Uterus (tissue), 4 donors: ENCODE results near the gene NLGN1. TPM values are rescaled to one million over a fixed set of nuclear protein-coding genes. Genes with fewer than 3 reads are reported as not detected.
"Not testable (repeated sequence)": the region's sequence is repeated elsewhere in the genome, so short reads cannot be mapped to it uniquely, and the experiment has no call there.

Source experiments
- DNase-seq, 2 donors: peaks; one replicate each; pipeline ENCODE4 v3.0.0-alpha.2; 2019 to 2020
- H3K27ac ChIP-seq, 2 donors: fragments of 200-600 bp; sonication (generic); 1 replicate in 1 of 2; 2 replicates in 1 of 2; pipeline ENCODE4 v1.5.1; 2016 to 2018
- H3K27me3 ChIP-seq, 2 donors: fragments of 200-600 bp; sonication (generic); one replicate each; pipeline ENCODE4 v1.5.1; 2018 to 2019; ENCODE audit warnings: control low read depth in 1 of 2
- H3K36me3 ChIP-seq, 2 donors: fragments of 200-600 bp; sonication (generic); one replicate each; pipeline ENCODE4 v1.5.1; 2019; ENCODE audit warnings: control low read depth in 1 of 2
- H3K4me1 ChIP-seq, 2 donors: fragments of 200-600 bp; sonication (generic); one replicate each; pipeline ENCODE4 v1.5.1; 2018 to 2019; ENCODE audit warnings: control low read depth in 1 of 2
- H3K4me3 ChIP-seq, 2 donors: fragments of 200-600 bp; sonication (generic); 1 replicate in 1 of 2; 2 replicates in 1 of 2; pipeline ENCODE4 v1.5.1; 2018 to 2019; ENCODE audit warnings: mild to moderate bottlenecking in 1 of 2
- H3K9me3 ChIP-seq, 2 donors: fragments of 200-600 bp; sonication (generic); one replicate each; pipeline ENCODE4 v1.5.1; 2019; ENCODE audit warnings: control low read depth in 1 of 2
- POLR2A ChIP-seq, 2 donors: fragments of 450-650 bp; IDR thresholded peaks; one replicate each; pipeline ENCODE4 v1.6.1; 2016; ENCODE audit warnings: antibody characterized with exemption in 2 of 2, mild to moderate bottlenecking in 1 of 2, moderate library complexity in 1 of 2
- intact Hi-C: fragments of 100-400 bp; cut with DNase I; formaldehyde crosslinking; loops from one replicate; pipeline ENCODE4 v1.15.1; 2023; ENCODE audit warnings: low total_unique reads
- total RNA-seq, 4 donors: library from RNA; depleted of rRNA in 3 of 4; stranded (reverse); fragments of >200 nt in 3 of 4; gene quantifications; one replicate each; pipeline versions ENCODE4 v1.1.0 to v1.2.4, GENCODE V29; 2014 to 2023
- TF ChIP-seq, protein P1 (sequence below), 4 experiments: fragments of 200-600 bp in 2 of 4; fragments of 450-650 bp in 2 of 4; sonication (generic) in 2 of 4; IDR thresholded peaks; one replicate each; pipeline ENCODE4 v1.5.1; 2016 to 2019; ENCODE audit warnings: antibody characterized with exemption in 4 of 4, mild to moderate bottlenecking in 2 of 4, moderate library complexity in 1 of 4
- donor health status: DM: yes; HTN: yes; CAD: no.

NLGN1 gene
- total RNA-seq, 4 donors from 2014 or later = 3.6 to 44.8 (median 9.8) TPM

DNA sequence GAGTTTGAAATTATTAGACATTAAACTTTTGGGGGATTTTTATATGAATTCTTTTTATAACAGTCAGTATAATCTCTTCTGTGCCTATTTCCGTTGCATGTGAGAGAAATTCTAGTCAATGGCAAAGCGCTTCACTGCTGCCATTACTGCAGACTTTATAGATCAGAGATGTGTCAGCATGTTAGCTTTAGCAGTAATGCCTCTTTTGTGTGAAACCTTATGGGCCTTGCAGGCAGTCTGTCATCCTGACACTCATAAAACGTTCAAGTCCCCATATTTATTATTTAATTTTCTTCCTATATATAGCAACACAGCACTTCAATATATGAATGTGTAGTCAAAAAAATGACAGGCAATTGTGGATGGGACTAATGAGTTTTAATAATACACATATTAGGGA, 191.0 kb downstream of the NLGN1 start:
- DNase-seq = no peak
- TF ChIP-seq, protein P1, sequence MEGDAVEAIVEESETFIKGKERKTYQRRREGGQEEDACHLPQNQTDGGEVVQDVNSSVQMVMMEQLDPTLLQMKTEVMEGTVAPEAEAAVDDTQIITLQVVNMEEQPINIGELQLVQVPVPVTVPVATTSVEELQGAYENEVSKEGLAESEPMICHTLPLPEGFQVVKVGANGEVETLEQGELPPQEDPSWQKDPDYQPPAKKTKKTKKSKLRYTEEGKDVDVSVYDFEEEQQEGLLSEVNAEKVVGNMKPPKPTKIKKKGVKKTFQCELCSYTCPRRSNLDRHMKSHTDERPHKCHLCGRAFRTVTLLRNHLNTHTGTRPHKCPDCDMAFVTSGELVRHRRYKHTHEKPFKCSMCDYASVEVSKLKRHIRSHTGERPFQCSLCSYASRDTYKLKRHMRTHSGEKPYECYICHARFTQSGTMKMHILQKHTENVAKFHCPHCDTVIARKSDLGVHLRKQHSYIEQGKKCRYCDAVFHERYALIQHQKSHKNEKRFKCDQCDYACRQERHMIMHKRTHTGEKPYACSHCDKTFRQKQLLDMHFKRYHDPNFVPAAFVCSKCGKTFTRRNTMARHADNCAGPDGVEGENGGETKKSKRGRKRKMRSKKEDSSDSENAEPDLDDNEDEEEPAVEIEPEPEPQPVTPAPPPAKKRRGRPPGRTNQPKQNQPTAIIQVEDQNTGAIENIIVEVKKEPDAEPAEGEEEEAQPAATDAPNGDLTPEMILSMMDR (IDR thresholded peaks at IDR 0.05) = no peak
- no peak for TF ChIP-seq POLR2A (IDR thresholded peaks at IDR 0.05)
- H3K4me3 ChIP-seq = no peak overlapping the region
- H3K27me3 ChIP-seq = no peaks in the 10 kb centered on the region
- intact Hi-C loops = no loop called here
- no peak overlapping the region for H3K27ac ChIP-seq
- no peaks in the 10 kb centered on the region for H3K9me3 ChIP-seq
- no peaks in the 10 kb centered on the region for H3K36me3 ChIP-seq
- no peaks in the 10 kb centered on the region for H3K4me1 ChIP-seq

DNA sequence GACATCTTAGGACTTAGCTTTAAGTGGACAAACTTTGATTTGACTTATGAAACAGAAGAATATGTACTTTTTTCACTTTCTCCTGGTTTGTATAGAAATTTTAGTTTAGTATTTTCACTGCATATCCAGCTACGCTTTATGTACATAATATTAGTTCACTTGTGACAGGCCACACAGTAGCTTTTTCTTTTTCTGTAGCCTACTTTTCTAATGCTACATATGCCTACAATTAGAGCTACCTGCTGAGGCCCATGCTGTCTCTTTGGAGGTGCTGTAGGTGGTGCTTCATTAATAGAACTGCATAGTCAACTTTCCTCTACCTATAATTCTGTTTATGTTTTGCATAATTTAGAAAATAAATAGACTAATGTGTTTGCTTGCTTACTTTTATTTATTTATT, 191.6 kb downstream of the NLGN1 start:
- intact Hi-C loops = no loop called here
- TF ChIP-seq, protein P1 (IDR thresholded peaks at IDR 0.05) = no peak
- no peak for TF ChIP-seq POLR2A (IDR thresholded peaks at IDR 0.05)
- H3K9me3 ChIP-seq = no peaks in the 10 kb centered on the region
- H3K4me3 ChIP-seq = no peak overlapping the region
- DNase-seq = no peak
- H3K27ac ChIP-seq = no peak overlapping the region
- no peaks in the 10 kb centered on the region for H3K27me3 ChIP-seq
- H3K4me1 ChIP-seq = no peaks in the 10 kb centered on the region
- H3K36me3 ChIP-seq = no peaks in the 10 kb centered on the region

DNA sequence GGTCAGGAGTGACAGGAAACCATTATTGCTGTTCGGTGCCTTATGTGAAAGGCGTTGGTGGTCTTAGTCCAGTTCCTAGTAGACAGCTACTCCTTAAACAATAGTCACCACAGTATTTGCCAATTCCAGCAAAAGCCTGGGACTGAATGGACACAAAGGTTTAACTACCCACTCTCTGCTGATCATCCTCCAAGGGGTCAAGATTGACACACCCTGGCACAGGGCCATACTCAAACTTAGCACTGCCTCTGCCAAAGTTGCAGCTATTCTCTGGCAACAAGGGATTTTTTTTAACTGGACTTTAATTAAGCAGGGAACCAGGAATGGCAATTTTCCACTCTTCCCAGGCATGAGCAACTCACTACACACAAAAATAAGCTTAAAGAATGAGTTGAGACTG, 193.9 kb downstream of the NLGN1 start:
- no peaks in the 10 kb centered on the region for H3K9me3 ChIP-seq
- H3K36me3 ChIP-seq = no peaks in the 10 kb centered on the region
- no peaks in the 10 kb centered on the region for H3K4me1 ChIP-seq
- no peak overlapping the region for H3K27ac ChIP-seq
- TF ChIP-seq POLR2A (IDR thresholded peaks at IDR 0.05) = no peak
- TF ChIP-seq, protein P1 (IDR thresholded peaks at IDR 0.05) = no peak
- DNase-seq = no peak
- H3K27me3 ChIP-seq = no peaks in the 10 kb centered on the region
- intact Hi-C loops = no loop called here
- no peak overlapping the region for H3K4me3 ChIP-seq

DNA sequence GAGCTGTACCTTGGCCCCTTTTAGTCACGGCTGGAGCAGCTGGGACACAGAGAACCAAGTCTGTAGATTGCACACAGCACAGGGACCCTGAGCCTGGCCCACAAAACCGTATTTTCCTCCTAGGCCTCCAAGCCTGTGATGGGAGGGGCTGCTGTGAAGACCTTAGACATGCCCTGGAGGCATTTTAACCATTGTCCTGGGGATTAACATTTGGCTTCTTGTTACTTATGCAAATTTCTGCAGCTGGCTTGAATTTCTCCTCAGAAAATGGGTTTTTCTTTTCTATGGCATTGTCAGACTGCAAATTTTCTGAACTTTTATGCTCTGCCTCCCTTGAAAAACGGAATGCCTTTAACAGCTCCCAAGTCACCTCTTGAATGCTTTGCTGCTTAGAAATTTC, 197.3 kb downstream of the NLGN1 start:
- H3K27ac ChIP-seq, H3K4me1 ChIP-seq, H3K4me3 ChIP-seq, DNase-seq, intact Hi-C loops, H3K36me3 ChIP-seq, H3K9me3 ChIP-seq, H3K27me3 ChIP-seq: not testable (repeated sequence)

DNA sequence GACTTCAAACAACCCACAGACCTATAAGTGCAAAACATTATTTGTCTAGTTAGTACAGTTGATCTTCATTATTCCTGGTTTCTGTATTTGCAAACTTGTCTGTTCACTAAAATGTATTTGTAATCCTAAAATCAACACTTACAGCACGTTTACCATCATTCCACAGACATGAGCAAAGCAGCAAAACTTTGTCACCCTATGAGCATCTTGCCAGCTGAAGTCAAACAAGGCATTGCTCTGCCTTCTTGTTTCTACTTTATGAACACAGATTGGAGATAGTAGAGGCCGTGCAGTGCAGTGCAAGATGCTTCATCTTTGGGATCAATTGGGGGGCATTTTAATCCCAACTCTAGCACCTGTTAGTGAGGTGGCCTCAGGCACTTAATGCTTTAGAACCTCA, 202.1 kb downstream of the NLGN1 start:
- DNase-seq = no peak
- Histone ChIP-seq H3K4me3 (no peak overlapping the region), H3K9me3 (no peaks in the 10 kb centered on the region), H3K27ac (no peak overlapping the region), H3K27me3 (no peaks in the 10 kb centered on the region), H3K36me3 (no peaks in the 10 kb centered on the region), H3K4me1 (no peaks in the 10 kb centered on the region)
- TF ChIP-seq POLR2A (IDR thresholded peaks at IDR 0.05) = no peak
- TF ChIP-seq, protein P1 (IDR thresholded peaks at IDR 0.05) = no peak
- intact Hi-C loops = no loop called here

DNA sequence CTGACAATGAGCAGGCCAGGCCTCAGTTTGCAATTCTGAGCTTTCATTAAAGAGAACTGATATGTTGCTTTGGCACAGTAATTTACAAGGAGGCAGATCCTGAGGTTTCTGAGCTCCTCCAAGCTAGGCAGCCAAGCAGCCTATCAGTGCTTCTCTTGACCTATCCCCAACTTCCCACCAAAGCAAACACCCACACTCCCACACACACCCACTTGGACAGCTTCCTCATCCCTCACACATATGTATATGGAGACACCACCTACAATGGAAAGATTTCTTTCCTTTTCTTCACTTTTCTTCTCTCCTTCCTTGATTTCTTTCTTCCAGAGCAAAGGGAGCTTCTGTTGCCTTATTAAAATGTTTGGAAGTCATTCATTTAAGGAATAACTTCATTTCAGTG, 217.0 kb downstream of the NLGN1 start:
- Histone ChIP-seq H3K27me3 (no peaks in the 10 kb centered on the region), H3K27ac (no peak overlapping the region), H3K4me1 (no peaks in the 10 kb centered on the region), H3K4me3 (no peak overlapping the region), H3K36me3 (no peaks in the 10 kb centered on the region), H3K9me3 (no peaks in the 10 kb centered on the region)
- intact Hi-C loops = no loop called here
- no peak for DNase-seq
- TF ChIP-seq, protein P1 (IDR thresholded peaks at IDR 0.05) = no peak
- TF ChIP-seq POLR2A (IDR thresholded peaks at IDR 0.05) = no peak
